ENCODE measurements around the gene FIBCD1.
"Not testable (repeated sequence)": the region's sequence is repeated elsewhere in the genome, so short reads cannot be mapped to it uniquely, and the experiment has no call there.

Gene FIBCD1

DNA sequence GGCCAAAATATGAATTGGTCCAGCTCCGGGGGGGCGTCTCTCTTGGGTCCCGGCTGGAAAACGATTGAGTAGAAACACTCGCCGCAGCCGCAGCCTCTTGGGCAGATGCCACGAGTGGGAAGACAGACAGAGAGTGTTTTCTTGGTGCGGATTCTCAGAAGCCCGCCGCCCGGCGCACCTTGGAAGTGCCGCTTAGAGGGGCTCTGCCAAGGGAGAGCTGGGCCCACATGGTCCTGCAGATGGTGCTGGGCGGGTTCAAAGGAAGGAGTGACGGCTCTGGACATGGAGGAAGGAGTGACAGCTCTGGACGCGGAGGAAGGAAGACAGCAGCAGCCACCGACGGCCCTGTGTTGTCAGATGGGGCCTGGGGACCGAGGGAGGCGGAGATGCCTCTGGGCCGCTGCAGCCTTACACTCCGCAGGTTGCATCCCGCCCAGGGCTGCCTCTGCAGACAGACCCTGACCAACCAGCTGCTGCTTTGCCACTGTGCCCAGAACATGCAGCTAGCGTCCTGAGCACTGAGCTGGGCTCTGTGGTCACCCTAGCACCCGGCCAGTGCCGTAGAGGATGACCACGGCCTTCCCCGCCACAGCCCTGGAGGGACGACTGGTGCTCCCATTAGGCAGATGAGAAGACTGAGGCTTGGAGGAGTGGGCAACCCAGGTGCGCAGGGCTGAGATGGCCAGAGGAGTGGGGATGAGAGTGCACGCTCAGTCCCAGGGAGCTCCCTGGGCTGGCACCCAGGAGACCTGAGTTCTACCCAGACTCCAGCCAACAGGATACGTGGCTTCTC, 21.7 kb downstream of the FIBCD1 start:
- intact Hi-C loops (cut with DNase I) = no loop called here
- DNase-seq = no peak

DNA sequence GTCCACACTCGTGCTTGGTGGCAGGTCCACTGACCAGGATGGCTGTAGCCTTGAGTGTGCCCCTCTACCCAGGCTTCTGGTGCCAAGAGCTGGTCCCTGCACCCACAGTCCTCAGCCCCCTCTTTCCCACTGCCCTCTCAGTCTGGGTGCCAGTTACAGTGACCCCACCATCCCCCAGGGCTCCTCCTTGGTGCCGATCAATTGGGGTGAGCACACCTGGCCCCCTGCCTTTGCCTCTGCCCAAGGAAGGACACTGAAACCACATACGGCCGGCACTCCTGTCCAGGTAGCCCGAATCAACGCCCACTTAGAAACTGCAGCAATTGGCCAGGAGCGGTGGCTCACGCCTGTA, 24.0 kb downstream of the FIBCD1 start:
- intact Hi-C loops (cut with DNase I) = no loop called here
- DNase-seq = no peak

DNA sequence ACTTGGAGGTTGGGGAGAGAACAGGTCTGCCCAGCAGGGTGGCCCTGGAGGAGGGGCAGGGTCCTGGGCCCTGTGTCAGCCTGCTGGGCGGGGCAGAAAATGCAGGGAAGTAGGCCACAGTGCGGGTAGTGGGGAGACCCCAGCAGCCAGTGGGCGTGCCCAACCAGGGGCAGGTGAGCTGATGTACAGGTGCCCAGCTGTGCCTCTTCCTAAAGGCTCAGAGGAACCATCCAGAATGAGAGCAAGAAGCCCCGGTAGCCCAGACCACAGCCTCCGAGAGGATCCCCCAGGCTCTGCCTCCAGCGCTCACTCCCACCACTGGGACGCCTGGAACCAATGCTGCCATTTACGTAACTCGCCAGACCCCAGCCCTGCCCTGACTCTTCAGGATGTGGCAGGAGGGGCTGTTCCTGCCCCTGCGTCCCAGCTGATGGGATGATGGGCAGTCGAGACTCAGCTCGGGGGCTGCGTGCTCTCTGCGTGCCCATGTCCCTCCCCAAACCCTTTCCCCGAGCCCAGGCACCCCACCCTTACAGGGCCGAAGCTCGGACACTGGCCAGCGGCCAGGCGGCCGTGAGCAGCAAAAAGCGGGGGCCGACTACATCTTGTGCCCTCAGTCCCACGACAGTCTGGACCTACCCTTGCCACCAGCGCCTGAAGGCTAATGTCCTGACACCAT, 24.5 kb downstream of the FIBCD1 start:
- intact Hi-C loops (cut with DNase I) = no loop called here
- DNase-seq = no peak

DNA sequence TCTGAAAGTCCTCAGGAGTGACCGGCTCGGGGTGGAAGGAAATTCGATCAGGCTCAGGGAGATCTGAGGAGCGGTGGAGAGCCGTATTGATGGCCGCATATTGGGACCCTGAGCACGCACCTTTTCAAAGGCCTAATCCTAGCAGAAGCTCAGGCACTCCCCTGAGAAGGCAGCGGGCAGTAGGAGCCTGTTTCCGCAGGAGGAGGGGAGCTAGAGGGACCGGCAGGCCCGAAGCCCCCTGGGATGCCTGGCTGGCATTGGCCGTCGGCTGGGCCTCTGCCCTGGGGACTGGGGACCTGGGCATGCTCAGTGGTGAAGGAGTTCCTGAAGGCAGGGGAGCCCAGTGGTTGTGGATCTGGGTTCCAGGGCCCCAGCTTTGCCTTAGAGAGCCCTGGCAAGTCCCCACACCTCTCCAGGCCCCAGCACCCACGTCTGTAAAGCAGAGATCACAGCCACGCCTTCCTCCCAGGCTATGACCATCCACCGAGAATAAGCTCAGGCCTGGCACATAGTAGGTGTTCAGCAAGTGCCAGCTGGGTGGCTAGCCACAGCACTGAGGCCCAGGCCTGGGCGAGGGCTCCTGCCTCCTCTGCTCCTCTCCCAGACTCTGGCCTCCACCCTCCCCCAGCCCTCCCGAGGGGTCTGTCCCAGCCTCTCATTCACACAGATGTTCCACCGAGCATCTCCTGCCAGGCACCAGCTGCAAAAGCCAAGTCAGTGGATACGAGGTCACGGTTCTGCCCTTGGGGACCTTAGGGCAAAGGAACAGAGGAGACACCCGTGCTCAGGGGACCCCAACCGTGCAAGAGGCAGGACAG, 25.2 kb downstream of the FIBCD1 start:
- DNase-seq = no peak

DNA sequence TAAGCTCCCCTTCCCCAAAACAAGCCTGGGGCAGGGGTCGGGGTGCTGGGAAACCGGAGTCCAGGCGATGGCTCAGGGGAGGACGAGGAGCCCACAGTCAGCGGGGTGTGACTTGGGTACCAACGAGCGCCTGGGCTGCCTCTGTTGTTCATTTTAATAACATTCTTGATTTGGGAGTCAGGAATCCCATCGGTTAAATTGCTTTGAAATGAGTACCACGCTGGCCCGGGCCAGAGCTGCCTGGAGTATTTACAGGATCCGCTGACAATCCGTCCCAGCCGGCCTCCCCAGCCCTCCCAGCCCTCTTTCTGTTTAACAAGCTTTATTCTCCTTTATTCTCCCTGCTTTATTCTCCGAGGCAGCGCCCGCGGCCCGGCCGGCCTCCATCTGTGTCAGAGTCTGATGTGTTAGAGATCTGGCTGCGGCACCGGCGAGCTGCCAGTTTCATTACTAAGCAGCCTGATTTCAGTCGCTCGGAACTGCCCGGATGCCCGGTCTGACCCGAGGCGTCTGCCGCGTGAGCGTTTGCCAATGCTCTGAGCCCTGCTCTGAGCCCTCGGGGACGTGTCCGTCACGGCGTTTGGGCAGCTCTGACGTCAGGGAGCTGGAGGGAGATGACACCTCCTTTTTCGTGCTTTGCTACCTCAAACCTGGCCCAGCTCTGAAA, 26.0 kb downstream of the FIBCD1 start:
- peak in 38 of 42 donors; percentile 21 to 78 (median 48) for DNase-seq
- intact Hi-C loops (cut with DNase I) = no loop called here

More for the DNA sequence above, 25.2 kb downstream of the FIBCD1 start:
- intact Hi-C loops (cut with DNase I) = no loop called here

DNA sequence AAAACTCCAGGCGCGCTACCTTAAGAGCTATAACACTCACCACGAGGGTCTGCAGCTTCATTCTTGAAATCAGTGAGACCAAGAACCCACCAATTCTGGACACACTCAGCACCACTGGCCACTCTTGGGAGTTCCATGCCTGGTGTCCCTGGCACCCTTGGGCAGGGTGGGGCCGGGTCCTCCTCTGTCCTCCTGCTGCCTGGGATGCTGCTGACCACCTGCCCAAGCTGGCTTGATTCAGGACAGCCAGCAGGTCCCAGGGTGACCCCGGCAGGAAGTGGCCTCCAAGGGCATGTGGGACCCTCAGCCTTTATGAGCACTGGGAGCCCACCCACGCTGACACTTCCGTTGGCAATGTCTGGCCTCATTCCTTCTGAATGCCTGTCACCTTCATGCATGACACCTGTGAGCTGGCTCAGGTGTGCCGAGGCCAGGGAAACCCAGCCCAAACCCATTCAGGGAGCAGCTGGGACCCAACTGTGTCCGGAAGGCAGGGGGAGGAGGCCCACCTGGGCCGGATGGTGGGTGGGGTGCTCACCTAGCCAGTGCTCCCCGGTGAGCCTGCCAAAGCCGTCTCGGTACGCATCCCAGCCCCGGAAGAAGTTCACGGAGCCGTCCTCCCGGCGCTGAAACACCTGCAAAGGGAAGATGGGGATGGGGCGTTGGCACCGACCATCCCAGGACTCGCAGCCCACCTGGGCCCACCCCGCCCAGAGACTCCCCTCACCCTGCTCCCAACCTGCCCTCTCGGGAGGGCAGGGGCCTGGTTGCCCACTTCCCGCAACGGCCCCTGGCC, 27.6 kb downstream of the FIBCD1 start:
- intact Hi-C loops (cut with DNase I) = no loop called here
- no peak for DNase-seq

DNA sequence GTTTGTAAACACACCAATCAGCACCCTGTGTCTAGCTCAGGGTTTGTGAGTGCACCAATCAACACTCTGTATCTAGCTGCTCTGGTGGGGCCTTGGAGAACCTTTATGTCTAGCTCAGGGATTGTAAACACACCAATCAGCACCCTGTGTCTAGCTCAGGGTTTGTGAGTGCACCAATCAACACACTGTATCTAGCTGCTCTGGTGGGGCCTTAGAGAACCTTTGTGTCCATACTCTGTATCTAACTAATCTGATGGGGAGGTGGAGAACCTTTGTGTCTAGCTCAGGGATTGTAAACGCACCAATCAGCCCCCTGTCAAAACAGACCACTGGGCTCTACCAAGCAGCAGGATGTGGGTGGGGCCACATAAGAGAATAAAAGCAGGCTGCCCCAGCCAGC, 28.4 kb downstream of the FIBCD1 start:
- intact Hi-C loops (cut with DNase I); DNase-seq: not testable (repeated sequence)

DNA sequence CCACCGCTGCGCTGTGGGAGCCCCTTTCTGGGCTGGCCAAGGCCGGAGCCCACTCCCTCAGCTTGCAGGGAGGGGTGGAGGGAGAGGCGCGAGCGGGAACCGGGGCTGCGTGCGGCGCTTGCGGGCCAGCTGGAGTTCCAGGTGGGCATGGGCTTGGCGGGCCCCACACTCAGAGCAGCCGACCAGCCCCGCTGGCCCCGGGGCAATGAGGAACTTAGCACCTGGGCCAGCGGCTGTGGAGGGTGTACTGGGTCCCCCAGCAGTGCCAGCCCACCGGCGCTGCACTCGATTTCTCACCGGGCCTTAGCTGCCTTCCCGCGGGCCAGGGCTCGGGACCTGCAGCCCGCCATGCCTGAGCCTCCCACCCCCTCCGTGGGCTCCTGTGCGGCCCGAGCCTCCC, 29.0 kb downstream of the FIBCD1 start:
- intact Hi-C loops (cut with DNase I); DNase-seq: not testable (repeated sequence)

DNA sequence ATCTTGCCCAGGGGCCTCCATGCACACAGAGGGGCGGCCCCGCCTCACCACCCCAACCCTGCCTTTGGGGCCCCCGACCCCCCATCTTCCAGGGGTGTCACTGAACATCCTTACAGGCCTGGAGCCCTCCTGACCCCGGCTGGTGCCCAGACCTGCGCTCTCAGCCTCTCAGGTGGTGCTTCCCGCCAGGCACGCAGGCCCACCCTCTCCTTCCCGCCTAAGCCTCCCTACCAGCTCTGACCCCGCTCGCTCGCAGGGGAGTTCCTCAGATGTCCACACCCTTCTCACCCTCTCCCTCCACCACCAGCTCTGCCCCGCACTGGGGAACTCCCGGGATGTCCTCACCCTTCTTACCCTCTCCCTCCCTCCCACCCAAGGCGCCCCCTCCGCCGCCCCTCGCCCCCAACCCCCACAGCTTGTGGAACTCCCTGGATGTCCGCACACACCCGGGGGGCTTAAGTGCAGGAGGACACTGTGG, 30.1 kb downstream of the FIBCD1 start:
- intact Hi-C loops (cut with DNase I) = no loop called here
- DNase-seq = no peak

DNA sequence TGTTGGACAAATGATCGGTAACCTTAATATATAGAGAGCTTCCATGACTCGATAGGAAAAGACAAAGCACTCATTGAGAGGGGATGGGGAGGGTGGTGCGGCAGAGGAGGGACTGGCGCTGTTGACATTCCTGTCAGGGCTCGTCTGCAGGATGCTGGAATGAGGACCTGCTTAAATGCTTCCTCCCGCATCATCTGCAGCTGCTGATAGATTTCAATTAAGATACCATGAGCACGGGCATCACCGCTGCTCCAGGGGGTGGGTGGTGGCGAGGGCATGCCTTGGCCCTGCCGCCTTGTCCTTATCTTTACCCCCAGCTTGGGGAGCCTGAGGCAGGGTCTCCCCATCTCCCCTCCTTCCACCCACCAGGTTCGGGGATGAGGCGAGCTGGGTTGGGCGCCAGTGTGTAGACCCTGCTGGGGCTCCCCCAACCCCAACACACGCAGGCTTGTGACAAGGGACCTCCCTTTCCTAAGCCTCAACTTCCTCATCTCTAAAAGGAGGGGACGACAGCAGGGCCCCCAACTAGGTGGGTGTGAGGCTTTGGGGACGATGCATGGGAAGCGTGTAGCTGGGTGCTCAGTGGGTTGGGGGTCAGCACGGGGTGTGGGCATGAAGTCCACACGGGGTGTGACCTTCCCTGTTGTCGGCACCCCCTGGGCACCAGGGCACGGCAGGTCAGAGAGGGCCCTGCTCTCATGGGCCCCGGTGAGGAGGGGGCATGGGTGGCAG, 30.7 kb downstream of the FIBCD1 start:
- no peak for DNase-seq

DNA sequence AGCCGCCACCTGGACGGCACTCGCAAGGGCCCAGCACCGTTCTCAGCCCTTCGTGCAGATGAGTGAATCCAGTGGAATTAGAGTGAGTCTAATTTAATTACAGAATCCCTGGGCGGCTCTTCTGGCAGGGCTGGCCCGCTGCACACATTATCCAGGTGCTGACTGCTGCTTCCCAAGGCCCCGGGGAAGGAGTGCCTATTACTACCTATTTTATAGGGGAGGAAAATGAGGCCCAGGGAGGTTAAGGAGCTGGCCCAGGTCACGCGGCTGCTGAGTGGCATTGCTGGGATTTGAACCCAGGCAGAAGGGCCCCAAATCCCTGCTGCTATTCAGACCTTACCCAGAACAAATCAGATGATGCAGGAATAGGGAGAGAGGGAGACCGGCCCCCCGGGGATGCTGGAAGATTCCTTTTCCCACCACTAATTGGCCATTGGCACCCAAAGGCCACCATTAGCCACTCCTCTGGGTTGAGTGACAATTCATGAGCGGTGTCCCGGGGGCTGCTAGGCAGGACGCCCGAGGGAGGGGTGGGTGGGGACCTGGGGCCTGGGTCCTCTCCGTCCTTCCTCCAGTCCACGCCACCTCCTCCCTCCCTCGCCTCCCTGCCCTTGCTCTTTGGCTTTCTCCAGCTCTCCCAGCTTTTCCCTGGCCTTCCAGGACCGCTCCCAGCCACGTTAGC, 32.2 kb downstream of the FIBCD1 start:
- DNase-seq = no peak
- intact Hi-C loops (cut with DNase I) = no loop called here

More for the DNA sequence above, 30.7 kb downstream of the FIBCD1 start:
- intact Hi-C loops (cut with DNase I) = no loop called here

DNA sequence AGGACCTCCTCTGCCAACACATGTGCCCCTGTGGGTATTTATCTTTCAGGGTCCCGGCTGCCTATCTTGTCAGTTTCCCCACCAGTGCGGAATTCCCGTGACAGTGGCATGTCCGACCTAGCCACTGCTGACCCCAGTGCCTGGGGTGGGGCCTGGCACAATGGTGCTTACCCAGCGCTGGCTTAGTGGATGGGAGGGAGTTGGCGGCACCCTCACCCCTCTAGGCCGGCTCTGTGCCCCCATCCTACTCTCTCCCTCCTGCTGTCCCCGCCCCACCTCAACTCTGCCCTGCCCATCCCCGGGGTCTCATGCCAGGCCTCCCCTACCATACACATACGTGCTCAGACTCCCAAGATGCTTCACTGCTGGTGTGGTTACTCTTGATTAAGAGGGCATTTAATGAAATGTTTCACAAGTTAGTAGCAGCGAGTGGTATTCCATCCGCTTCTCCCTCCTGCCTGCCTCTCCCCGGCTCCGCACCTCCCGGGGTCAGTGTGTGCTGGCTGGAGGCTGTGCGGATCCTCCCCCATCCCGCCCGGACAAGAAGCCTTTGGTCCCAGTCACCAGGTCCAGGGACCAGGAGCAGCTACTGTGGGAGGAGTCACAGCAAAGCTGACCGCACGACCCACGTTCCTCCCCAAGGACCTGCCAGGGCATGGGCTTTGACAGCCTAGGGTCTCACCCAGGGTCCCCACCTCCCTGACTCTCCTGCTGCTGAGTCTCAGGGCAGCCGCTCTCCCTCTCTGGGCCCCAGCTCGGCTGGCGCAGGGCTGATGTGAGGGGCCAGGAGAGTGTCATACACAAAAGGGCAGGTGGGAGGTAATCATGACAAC, 32.9 kb downstream of the FIBCD1 start:
- intact Hi-C loops (cut with DNase I) = no loop called here
- DNase-seq = no peak

DNA sequence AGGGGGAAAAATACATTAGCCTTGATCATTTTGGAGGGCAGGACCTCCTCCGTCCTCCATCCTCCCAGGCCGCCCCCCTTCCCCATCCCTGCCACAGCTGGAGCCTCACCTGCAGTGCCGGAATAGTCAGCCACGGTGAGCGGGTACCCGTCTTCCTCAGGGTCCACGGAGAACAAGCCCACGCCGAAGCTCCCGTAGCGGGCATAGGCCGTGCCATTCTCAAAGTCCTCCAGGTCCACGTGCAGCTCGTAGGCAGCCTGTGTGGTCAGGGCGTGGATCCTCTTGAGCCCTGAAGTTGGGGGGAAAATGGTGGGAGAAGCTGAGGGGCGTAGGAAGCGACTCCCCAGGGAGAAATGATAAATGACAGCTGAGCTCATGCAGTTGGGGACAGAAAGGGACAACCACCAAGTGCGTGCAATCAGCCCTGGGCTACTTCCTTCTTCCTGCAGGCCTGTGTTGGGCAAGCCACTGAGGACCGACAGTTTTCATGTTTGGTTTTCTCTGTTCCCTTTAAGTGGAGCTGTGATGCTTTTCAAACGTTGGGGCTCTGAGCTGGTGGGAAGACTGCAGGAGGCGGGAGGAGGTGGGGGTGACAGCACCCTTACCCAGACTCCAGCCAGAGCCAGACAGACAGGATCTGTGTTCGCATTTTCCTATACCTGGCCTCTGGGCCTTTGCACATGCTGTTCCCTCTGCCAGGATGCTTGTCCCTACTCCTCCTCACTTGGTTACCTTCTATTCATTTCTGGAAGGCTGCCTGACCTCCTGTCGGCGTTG, 33.7 kb downstream of the FIBCD1 start:
- no peak for DNase-seq
- intact Hi-C loops (cut with DNase I) = no loop called here

DNA sequence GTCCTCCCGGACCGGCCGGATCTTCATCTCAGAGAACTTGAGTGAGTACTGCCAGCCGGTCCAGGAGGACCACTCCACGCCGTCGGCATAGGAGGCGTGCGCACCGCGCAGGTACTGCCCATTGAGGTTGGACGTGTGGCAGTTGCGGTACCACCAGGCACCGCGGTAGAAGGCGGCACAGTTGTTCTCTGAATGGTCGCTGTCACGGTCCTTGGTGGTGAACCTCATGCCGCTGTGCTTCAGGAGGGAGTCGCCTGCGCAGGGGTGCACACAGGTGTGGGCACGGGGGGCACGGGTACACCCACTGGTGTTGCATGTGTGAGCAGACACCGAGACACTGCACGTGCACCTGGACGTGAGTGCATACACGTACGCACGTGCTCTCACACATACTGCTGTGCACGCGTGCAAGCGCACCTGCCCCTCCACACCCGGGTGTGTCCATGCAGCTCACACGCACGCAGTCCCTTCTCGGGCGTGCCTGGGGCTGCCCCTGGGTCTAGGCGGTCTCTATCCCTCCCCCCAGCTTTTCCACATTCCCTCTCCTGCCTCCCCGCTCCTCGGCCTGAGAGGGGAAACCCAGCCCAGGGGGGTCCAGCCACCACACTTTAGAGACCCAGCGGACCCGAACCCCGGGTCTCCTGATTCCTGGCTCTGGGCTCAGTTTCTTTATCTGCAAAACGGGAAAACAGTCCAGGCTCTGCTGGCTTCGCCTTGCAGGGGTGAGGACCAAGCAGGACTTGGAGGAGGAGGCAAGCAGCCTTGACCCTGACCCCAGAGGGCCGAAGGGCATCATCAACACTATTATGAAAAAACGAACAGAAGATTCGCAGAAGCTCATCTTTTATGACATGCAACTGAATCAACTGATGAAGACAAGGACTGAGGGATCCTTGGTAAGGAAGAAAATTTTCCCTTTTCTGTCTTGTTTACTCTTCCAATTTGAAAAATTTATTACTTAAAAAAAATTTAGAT, 34.7 kb downstream of the FIBCD1 start:
- no peak for DNase-seq
- intact Hi-C loops (cut with DNase I) = no loop called here
